Left lung (tissue), 10 donors: ENCODE data around the gene TMEM170B. TPM values are rescaled to one million over a fixed set of nuclear protein-coding genes. Genes with fewer than 3 reads are reported as not detected.

Experiments used
- ATAC-seq: fragments of 200-7000 bp; cut with Tn5 transposase; one replicate; pipeline ENCODE4 v1.9.1; 2020; ENCODE audit warnings: moderate library complexity
- DNase-seq, 4 donors: peaks; one replicate each; pipeline ENCODE4 v3.0.0-alpha.2; 2013 to 2020
- H3K27ac ChIP-seq, 2 donors: fragments of 200-600 bp; sonication (generic) in 1 of 2; one replicate each; pipeline versions ENCODE4 v1.5.0 to v1.8.0; 2020 to 2021
- H3K27me3 ChIP-seq, 2 donors: fragments of 200-600 bp; sonication (generic) in 1 of 2; one replicate each; pipeline versions ENCODE4 v1.5.0 to v1.8.0; 2020 to 2021
- H3K36me3 ChIP-seq, 2 donors: fragments of 200-600 bp; sonication (generic) in 1 of 2; one replicate each; pipeline versions ENCODE4 v1.5.0 to v1.8.0; 2020 to 2021
- H3K4me1 ChIP-seq, 2 donors: fragments of 200-600 bp; one replicate each; pipeline ENCODE4 v1.8.0; 2021
- H3K4me3 ChIP-seq, 2 donors: fragments of 200-600 bp; sonication (generic) in 1 of 2; one replicate each; pipeline versions ENCODE4 v1.5.0 to v1.8.0; 2020 to 2021; ENCODE audit warnings: mild to moderate bottlenecking in 1 of 2
- H3K9me3 ChIP-seq, 2 donors: fragments of 200-600 bp; sonication (generic) in 1 of 2; one replicate each; pipeline versions ENCODE4 v1.5.0 to v1.8.0; 2020 to 2021
- intact Hi-C, 2 donors: fragments of 100-400 bp; cut with DNase I; formaldehyde crosslinking; loops; one replicate each; pipeline versions ENCODE4 v1.11.2 to v1.14.2; 2022
- polyA plus RNA-seq, 6 donors: library from polyadenylated mRNA; unstranded; fragments of 120-200 nt; gene quantifications; one replicate each; pipeline ENCODE4 v1.2.1, GENCODE V29; 2013; ENCODE audit not compliant: insufficient read length in 6 of 6
- total RNA-seq, 2 donors: library from RNA; stranded (reverse); fragmentation: NEBNext Ultra II Directional; extraction: Animal tissue kit (Norgen Biotek cat#: 25700); gene quantifications; one replicate each; pipeline ENCODE4 v1.2.1, GENCODE V29; 2021
- TF ChIP-seq, protein P1 (sequence below), 2 donors: fragments of 200-600 bp; sonication (generic) in 1 of 2; IDR thresholded peaks; one replicate each; pipeline versions ENCODE4 v1.5.0 to v1.8.0; 2021; ENCODE audit warnings: antibody characterized with exemption in 2 of 2
- donor health status: DM: no; HTN: yes; CAD: no.
- donor health status: DM: no; HTN: no; CAD: no.

Gene TMEM170B
- total and polyA plus RNA-seq, 8 donors = 5.2 to 10.1 (median 5.5) TPM

DNA sequence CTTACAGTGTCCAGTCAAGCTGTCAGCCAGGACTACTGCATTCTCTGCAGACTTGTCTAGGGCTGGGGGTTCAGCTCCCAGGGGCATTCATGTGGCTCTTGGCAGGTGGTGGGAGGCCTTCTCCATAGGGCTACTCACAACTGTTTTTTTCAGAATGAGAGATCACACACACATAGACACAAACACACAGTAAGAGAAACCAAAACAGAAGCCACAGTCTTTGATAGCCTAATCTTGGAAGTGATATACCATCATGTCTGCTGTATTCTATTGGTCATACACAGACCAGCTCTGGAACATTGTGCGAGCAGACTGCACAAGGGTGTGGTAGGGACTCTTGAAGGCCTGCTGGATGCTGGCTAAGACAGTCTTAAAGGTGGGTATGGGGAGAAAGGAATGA is 13.5 kb downstream of the TMEM170B start:
- H3K9me3 ChIP-seq = no peaks in the 10 kb centered on the region
- peak overlapping the region in 1 of 2 donors; percentile 24 for H3K27ac ChIP-seq
- DNase-seq = no peak
- intact Hi-C loops = no loop called here
- no peak overlapping the region for H3K4me3 ChIP-seq
- peaks cover 0 to 47% of the 10 kb centered on the region in 2 donors for H3K4me1 ChIP-seq
- no peaks in the 10 kb centered on the region for H3K36me3 ChIP-seq
- no peak for ATAC-seq
- no peaks in the 10 kb centered on the region for H3K27me3 ChIP-seq
- TF ChIP-seq, protein P1, sequence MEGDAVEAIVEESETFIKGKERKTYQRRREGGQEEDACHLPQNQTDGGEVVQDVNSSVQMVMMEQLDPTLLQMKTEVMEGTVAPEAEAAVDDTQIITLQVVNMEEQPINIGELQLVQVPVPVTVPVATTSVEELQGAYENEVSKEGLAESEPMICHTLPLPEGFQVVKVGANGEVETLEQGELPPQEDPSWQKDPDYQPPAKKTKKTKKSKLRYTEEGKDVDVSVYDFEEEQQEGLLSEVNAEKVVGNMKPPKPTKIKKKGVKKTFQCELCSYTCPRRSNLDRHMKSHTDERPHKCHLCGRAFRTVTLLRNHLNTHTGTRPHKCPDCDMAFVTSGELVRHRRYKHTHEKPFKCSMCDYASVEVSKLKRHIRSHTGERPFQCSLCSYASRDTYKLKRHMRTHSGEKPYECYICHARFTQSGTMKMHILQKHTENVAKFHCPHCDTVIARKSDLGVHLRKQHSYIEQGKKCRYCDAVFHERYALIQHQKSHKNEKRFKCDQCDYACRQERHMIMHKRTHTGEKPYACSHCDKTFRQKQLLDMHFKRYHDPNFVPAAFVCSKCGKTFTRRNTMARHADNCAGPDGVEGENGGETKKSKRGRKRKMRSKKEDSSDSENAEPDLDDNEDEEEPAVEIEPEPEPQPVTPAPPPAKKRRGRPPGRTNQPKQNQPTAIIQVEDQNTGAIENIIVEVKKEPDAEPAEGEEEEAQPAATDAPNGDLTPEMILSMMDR (IDR thresholded peaks at IDR 0.05) = no peak

DNA sequence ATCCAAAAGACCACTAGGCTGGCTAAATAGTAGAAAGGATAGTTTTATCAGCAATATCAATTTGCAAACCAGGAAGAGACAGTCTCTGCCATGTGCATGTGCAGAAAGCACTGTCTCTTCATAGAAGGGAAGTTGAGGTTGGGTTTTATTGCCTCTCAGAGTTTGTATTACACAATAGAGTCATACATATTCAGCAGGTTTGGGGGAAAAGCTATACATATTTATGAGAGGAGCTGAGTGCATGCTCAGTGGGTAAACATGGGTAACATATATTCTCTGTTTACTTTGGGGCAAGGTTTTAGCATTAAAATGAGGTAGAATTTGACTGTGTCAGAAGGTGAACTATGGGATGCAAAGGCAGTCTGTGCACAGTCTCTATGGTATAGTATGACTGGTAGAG is 14.9 kb downstream of the TMEM170B start:
- Histone ChIP-seq H3K27ac (peak overlapping the region in 1 of 2 donors; percentile 24), H3K36me3 (no peaks in the 10 kb centered on the region), H3K27me3 (no peaks in the 10 kb centered on the region), H3K4me3 (no peak overlapping the region), H3K9me3 (no peaks in the 10 kb centered on the region), H3K4me1 (peaks cover 0 to 36% of the 10 kb centered on the region in 2 donors)
- ATAC-seq (peak; percentile 17), DNase-seq (no peak)
- TF ChIP-seq, protein P1 (IDR thresholded peaks at IDR 0.05) = no peak
- intact Hi-C loops = no loop called here

DNA sequence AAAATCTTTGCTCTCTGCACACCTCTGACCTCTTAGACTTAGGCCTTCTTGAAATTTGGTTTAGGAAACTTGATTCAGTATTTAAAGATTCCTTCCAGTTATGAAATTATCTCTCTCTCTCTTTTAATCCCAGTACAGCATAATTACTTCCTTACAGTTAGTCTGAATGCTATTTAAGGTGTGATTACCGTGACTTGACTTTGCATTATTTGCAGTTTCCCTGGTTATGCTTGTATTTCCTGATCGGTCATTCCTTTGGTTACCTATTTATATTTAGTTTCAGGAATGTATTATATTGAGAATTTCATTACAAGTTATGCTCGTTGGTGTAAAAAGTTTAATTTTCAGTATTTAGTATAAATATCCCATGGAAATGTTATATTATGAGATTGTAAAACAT is 16.3 kb downstream of the TMEM170B start:
- Histone ChIP-seq H3K4me1 (peaks cover 0 to 36% of the 10 kb centered on the region in 2 donors), H3K4me3 (no peak overlapping the region), H3K36me3 (no peaks in the 10 kb centered on the region), H3K27me3 (no peaks in the 10 kb centered on the region), H3K9me3 (no peaks in the 10 kb centered on the region), H3K27ac (no peak overlapping the region)
- TF ChIP-seq, protein P1 (IDR thresholded peaks at IDR 0.05) = no peak
- intact Hi-C loops = no loop called here
- ATAC-seq = no peak
- DNase-seq = peak in 1 of 4 donors; percentile 9

DNA sequence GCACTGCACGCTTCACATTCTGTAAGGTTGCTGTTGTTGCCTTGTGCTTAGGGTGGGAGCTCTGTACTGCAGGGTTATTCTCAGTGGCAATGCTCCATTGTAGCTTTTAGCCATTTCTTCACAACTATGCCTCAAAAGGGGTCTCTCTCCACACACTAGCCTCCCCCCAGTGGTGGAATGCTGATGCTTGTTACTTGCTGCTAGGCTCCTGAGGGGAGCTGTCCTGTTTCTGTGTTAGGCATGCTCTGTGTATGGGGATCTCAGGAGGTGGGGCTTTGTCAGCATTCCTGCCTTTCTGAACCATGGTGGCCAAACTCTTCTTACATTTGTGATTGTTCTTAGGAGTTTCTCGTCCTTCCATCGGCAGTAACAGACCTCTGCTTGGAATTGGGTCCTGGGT is 18.8 kb downstream of the TMEM170B start:
- no peaks in the 10 kb centered on the region for H3K36me3 ChIP-seq
- no peak overlapping the region for H3K4me3 ChIP-seq
- H3K27ac ChIP-seq = no peak overlapping the region
- H3K9me3 ChIP-seq = no peaks in the 10 kb centered on the region
- DNase-seq (no peak), ATAC-seq (no peak)
- TF ChIP-seq, protein P1 (IDR thresholded peaks at IDR 0.05) = no peak
- intact Hi-C loops = no loop called here
- H3K27me3 ChIP-seq = no peaks in the 10 kb centered on the region
- peaks cover 0 to 31% of the 10 kb centered on the region in 2 donors for H3K4me1 ChIP-seq

DNA sequence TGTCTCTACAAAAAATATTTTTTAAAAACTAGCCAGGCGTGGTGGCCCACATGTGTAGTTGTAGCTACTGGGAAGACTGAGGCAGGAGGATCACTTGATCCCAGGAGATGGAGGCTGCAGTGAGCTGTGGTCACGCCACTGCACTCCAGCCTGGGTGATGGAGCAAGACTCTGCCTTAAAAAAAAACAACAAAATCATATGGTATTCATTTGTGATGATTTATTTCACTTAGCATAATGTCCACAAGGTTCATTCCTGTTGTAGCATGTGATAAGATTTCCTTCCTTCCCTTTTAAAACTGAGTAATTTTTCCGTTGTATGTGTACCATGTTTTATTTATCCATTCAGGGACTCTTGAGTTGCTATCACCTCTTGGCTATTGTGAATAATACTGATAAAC is 26.2 kb downstream of the TMEM170B start:
- TF ChIP-seq, protein P1 (IDR thresholded peaks at IDR 0.05) = no peak
- H3K27me3 ChIP-seq = no peaks in the 10 kb centered on the region

More for the DNA sequence above, 26.2 kb downstream of the TMEM170B start:
- H3K36me3 ChIP-seq = peaks cover 0 to 13% of the 10 kb centered on the region in 2 donors
- intact Hi-C loops = no loop called here
- DNase-seq (no peak), ATAC-seq (no peak)
- H3K4me1 ChIP-seq = peaks cover 0 to 13% of the 10 kb centered on the region in 2 donors
- no peaks in the 10 kb centered on the region for H3K9me3 ChIP-seq
- no peak overlapping the region for H3K27ac ChIP-seq
- H3K4me3 ChIP-seq = no peak overlapping the region
